K562 (cell line): Measurements from ENCODE around the gene CELSR3. TPM values are rescaled to one million over a fixed set of nuclear protein-coding genes. Genes with fewer than 3 reads are reported as not detected.
A peak's percentile ranks its signal among the peaks of the same experiment; 100 is the strongest.

Experiments used
- ATAC-seq: fragments of 200-7000 bp; cut with Tn5 transposase; 3 replicates; pipeline ENCODE4 v1.9.1; 2020; ENCODE audit warnings: moderate library complexity
- BruUV-seq: library from RNA; stranded (reverse); fragments of 400-500 nt; replicated peaks from 2 replicates; lab custom pipeline; 2021; lab: Mats Ljungman, UMichigan
- CTCF ChIA-PET: fragments of 300-600 bp; formaldehyde crosslinking; extraction: SDS; loops from one replicate; lab custom pipeline; 2021; ENCODE audit warnings: low intra/inter-chr PET ratio; lab: Yijun Ruan, JAX
- POLR2A ChIA-PET: fragments of 300-600, 350-650 bp; sonication (Branson Sonifier 250); formaldehyde crosslinking; extraction: SDS; loops from one replicate; lab custom pipeline; 2021; ENCODE audit warnings: antibody characterized with exemption, inconsistent platforms; lab: Yijun Ruan, JAX
- DNase-seq, 4 experiments: peaks; one replicate each; pipeline versions ENCODE4 v3.0.0 to v3.0.0-alpha.2; 2011 to 2018; ENCODE audit warnings: low spot score in 3 of 4, mixed read lengths in 3 of 4; ENCODE audit errors: extremely low read depth in 1 of 4
- FAIRE-seq: peaks from 2 replicates; lab custom pipeline; 2011; peaks lifted over from hg19 to GRCh38; lab: Jason Lieb, UNC
- H2AFZ ChIP-seq: 2 replicates; pipeline ENCODE4 v1.6.0; 2011; ENCODE audit warnings: low read depth, low read length, control low read depth, inconsistent platforms
- H3K27ac ChIP-seq: fragments of 200-600 bp; 3 replicates; pipeline ENCODE4 v1.8.0; 2011; ENCODE audit warnings: low read depth, mild to moderate bottlenecking, control low read depth, inconsistent platforms, low read length, moderate library complexity, mixed read lengths; ENCODE audit errors: extremely low read depth
- H3K27me3 ChIP-seq, 2 experiments: fragments of 300-600 bp in 1 of 2; 2 replicates in 1 of 2; 3 replicates in 1 of 2; pipeline versions ENCODE4 v1.6.0 to v1.8.0; 2011; ENCODE audit warnings: inconsistent platforms in 2 of 2, low read length in 2 of 2, mild to moderate bottlenecking in 1 of 2, mixed read lengths in 1 of 2, moderate library complexity in 1 of 2; ENCODE audit not compliant: control insufficient read depth in 2 of 2, insufficient read depth in 2 of 2
- H3K36me3 ChIP-seq: fragments of 300-600 bp; 3 replicates; pipeline ENCODE4 v1.8.0; 2011; ENCODE audit warnings: mild to moderate bottlenecking, low read length, inconsistent platforms; ENCODE audit not compliant: control insufficient read depth, insufficient read depth
- H3K4me1 ChIP-seq, 2 experiments: fragments of 200-600 bp in 1 of 2; replicated peaks in 1 of 2; 2 replicates in 1 of 2; 3 replicates in 1 of 2; pipeline versions ENCODE4 v1.5.1 to v1.8.0; 2011; ENCODE audit warnings: inconsistent platforms in 2 of 2, low read length in 2 of 2, mild to moderate bottlenecking in 1 of 2, mixed read lengths in 1 of 2, moderate library complexity in 1 of 2; ENCODE audit not compliant: control insufficient read depth in 2 of 2, insufficient read depth in 2 of 2
- H3K4me2 ChIP-seq: 2 replicates; pipeline ENCODE4 v1.6.1; 2011; ENCODE audit warnings: low read length, control low read depth, inconsistent platforms, mixed read lengths; ENCODE audit not compliant: insufficient read depth
- H3K4me3 ChIP-seq: fragments of 200-600 bp; sonication (generic), shearing (Covaris generic); 2 replicates; pipeline ENCODE4 v1.5.1; 2016; ENCODE audit warnings: control low read depth, inconsistent platforms
- H3K79me2 ChIP-seq: fragments of 200-600 bp; 3 replicates; pipeline ENCODE4 v1.8.0; 2011; ENCODE audit warnings: low read length, inconsistent platforms; ENCODE audit not compliant: control insufficient read depth, insufficient read depth
- H3K9ac ChIP-seq, 2 experiments: 2 replicates each; pipeline versions ENCODE4 v1.6.0 to v1.6.1; 2011; ENCODE audit warnings: low read depth in 2 of 2, low read length in 2 of 2, control low read depth in 1 of 2, inconsistent platforms in 1 of 2, mild to moderate bottlenecking in 1 of 2, mixed read lengths in 1 of 2; ENCODE audit not compliant: insufficient read depth in 1 of 2
- H3K9me1 ChIP-seq: one replicate; pipeline ENCODE4 v1.6.0; 2011; ENCODE audit warnings: inconsistent platforms, mild to moderate bottlenecking, low read length, moderate library complexity; ENCODE audit not compliant: control insufficient read depth, insufficient read depth
- H3K9me3 ChIP-seq: replicated peaks from 2 replicates; pipeline ENCODE4 v1.5.1; 2011; ENCODE audit warnings: low read depth, low read length, inconsistent platforms; ENCODE audit not compliant: control insufficient read depth, insufficient read depth
- H4K20me1 ChIP-seq: replicated peaks from 2 replicates; pipeline ENCODE4 v1.6.1; 2011; ENCODE audit warnings: low read length, inconsistent platforms, mixed read lengths; ENCODE audit not compliant: control insufficient read depth, insufficient read depth
- GABPB1 ChIP-seq: sonication (generic); formaldehyde crosslinking; IDR thresholded peaks from 2 replicates; pipeline ENCODE4 v1.8.0; 2022; ENCODE audit warnings: mild to moderate bottlenecking, missing genetic modification reagents
- KHSRP ChIP-seq: fragments of 450-650 bp; IDR thresholded peaks from 2 replicates; pipeline ENCODE4 v1.6.1; 2017
- SMAD3 ChIP-seq: fragments of 450-650 bp; formaldehyde crosslinking; conservative IDR thresholded peaks from 2 replicates; pipeline ENCODE4 v1.4.0; 2020; ENCODE audit warnings: mild to moderate bottlenecking
- TAF7 ChIP-seq: fragments of 450-650 bp; IDR thresholded peaks from 2 replicates; pipeline ENCODE4 v1.6.1; 2016; ENCODE audit warnings: missing genetic modification characterization, missing compliant biosample characterization
- ZFP1 ChIP-seq: fragments of 450-650 bp; formaldehyde crosslinking; IDR thresholded peaks from 2 replicates; pipeline ENCODE4 v1.4.0; 2020; ENCODE audit warnings: mild to moderate bottlenecking, mixed read lengths
- ZZZ3 ChIP-seq: fragments of 450-650 bp; IDR thresholded peaks from 2 replicates; pipeline ENCODE4 v1.6.1; 2016; ENCODE audit warnings: antibody characterized with exemption, mild to moderate bottlenecking, moderate library complexity
- WGBS: fragments of 100-300 bp; shearing (Covaris generic); methylation state at CpG from one replicate; pipeline ENCODE4 v1.1.6; 2016; ENCODE audit warnings: low coverage, mixed read lengths; ENCODE audit not compliant: insufficient coverage; ENCODE audit errors: missing lambda C conversion rate; 5-methylcytosine and 5-hydroxymethylcytosine counted together
- in situ Hi-C: fragments of 300-500 bp; cut with MboI; formaldehyde crosslinking; loops from 4 replicates; pipeline ENCODE4 v1.15.0; 2018; ENCODE audit warnings: inconsistent platforms, mixed read lengths
- intact Hi-C: fragments of 100-400 bp; cut with micrococcal nuclease; formaldehyde crosslinking; loops from 2 replicates; pipeline ENCODE4 v1.14.2; 2022
- polyA plus RNA-seq, 8 experiments: library from polyadenylated mRNA; depleted of rRNA in 4 of 8; stranded (reverse) in 5 of 8; unstranded in 3 of 8; fragments of >200 nt; fragmentation: Nextera tagmentation in 2 of 8; fragmentation: Illumina TruSeq in 1 of 8; extraction: Ambion mirVana in 2 of 8; extraction: Trizol in 1 of 8; gene quantifications; 2 replicates each; pipeline versions ENCODE4 v1.2.1 to v1.2.3, GENCODE V29; 2011 to 2014; ENCODE audit warnings: inconsistent platforms in 1 of 8, missing spikeins in 1 of 8
- total RNA-seq, 7 experiments: library from RNA; depleted of rRNA in 6 of 7; stranded (reverse); fragments of >200 nt in 6 of 7; fragmentation: Illumina TruSeq in 2 of 7; extraction: Trizol in 2 of 7; gene quantifications; 2 replicates each; pipeline versions ENCODE4 v1.2.1 to v1.2.3, GENCODE V29; 2011 to 2021; ENCODE audit warnings: low replicate concordance in 1 of 7
- TF ChIP-seq, protein P1 (sequence below): fragments of 450-650 bp; formaldehyde crosslinking; conservative IDR thresholded peaks from 2 replicates; pipeline ENCODE4 v1.4.0; 2022; ENCODE audit warnings: mild to moderate bottlenecking, missing genetic modification characterization
- TF ChIP-seq, protein P2 (sequence below): fragments of 450-650 bp; formaldehyde crosslinking; IDR thresholded peaks from 2 replicates; pipeline ENCODE4 v1.4.0; 2020; ENCODE audit warnings: mild to moderate bottlenecking

CELSR3 gene
- total and polyA plus RNA-seq, 9 of the 15 experiments (the other 6 are each of a cell fraction or from before 2014, with no cell fraction given): 0.10 to 2.7 (median 0.76) TPM

DNA sequence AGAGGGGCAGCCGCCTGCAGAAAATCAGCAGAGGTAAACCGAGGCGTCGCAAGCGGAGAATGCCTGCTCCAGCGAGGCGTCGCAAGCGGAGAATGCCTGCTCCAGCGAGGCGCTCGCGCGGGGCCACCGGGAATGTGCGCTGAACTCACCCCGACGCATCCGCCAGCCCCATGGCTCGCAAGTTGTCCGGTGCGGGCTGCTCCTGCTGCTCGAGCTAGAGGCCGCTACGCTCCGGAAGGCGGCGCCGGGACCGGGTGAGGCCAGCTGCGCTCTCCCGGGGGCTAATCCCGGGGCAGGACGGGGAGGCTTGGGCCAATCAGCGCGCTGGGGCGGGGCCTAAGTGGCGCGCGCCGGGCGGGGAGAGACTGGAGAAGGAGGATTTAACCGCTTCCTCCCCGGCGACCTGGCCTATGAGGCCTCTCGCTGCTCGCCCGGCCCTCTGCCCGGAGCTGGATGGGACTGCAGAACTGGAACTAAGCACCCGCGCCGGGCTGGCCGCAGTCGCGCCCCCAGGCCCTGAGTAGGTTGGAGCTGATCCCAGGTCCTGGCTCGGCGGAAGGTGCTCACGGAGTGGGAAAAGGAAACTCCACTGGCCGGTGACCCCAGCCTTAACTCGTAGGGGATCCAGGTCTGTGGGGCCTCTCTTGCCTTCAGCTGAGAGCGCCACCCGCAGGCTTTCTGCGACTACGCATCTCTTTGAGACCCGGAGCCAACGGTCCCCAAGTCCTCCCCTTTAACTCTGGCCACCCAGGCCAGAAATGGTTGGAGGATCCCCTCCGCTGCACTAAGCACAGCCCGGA, 27.3 kb downstream of the CELSR3 start, which contains the start of gene SLC26A6 (continued):
- TF ChIP-seq GABPB1 (CRISPR knock-in tag): peak; percentile 66; the same call in 1 of the 2 replicates
- TF ChIP-seq, protein P1, sequence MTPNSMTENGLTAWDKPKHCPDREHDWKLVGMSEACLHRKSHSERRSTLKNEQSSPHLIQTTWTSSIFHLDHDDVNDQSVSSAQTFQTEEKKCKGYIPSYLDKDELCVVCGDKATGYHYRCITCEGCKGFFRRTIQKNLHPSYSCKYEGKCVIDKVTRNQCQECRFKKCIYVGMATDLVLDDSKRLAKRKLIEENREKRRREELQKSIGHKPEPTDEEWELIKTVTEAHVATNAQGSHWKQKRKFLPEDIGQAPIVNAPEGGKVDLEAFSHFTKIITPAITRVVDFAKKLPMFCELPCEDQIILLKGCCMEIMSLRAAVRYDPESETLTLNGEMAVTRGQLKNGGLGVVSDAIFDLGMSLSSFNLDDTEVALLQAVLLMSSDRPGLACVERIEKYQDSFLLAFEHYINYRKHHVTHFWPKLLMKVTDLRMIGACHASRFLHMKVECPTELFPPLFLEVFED (CRISPR knock-in tag): no peak
- no peak for TF ChIP-seq TAF7 (tag)

DNA sequence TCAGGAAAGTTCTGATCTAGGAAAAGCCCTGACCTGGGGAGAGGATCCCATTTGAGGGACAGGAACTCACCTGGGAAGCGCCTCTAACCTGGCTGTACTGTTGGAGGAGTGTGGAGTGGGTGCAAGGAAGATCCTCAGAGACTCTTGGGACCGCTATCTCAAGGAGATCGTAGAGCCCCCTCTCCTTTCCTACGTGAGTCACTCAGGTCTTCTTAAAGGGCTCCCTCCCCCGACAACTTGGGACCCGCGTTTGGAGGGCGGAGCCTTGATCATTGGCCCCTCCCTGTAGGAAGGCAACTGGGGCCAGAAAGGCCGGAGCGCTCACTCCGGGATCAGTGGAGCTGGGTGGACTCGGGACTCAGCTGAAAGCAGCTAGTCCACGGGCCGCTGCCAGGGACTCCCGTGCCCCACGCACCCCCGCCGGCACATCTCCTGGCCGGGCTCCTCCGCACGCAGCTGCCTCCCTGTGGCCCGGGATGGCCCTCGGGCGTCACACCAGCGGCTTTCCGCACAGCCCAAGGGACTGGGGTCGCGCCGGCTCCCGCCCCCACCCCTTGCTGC, 27.9 kb downstream of the CELSR3 start:
- ChIA-PET POLR2A (interaction anchor here (0.6 to 3.0 kb wide), 13 partner anchors 11 to 485 kb away, joined by 3 to 23 read pairs (median 5); no protein-coding TSS in a partner anchor), CTCF (interaction anchor here (0.7 kb wide), 1 partner anchor 50 kb away, joined by 3 read pairs; no protein-coding TSS in a partner anchor)
- peak overlapping the region; percentile 91 for H3K4me3 ChIP-seq
- H3K27me3 ChIP-seq: no peaks in the 10 kb centered on the region
- peak overlapping the region; percentile 64 for H2AFZ ChIP-seq
- H3K36me3 ChIP-seq: peaks cover 37% of the 10 kb centered on the region; the same call in 1 of the 3 replicates
- peaks cover 6 to 37% of the 10 kb centered on the region in 2 experiments; a peak in 4 of 5 replicates for H3K4me1 ChIP-seq
- intact Hi-C loops (loop anchor here (5.0 kb wide), 1 partner anchor 77 kb away; the partner anchor contains the start of gene PFKFB4), in situ Hi-C loops (no loop called here)
- WGBS: 15% methylated on average over 4 of the region's 30 CpGs
- FAIRE-seq (peak; percentile 85), ATAC-seq (peak; percentile 80), DNase-seq (peak; percentile 80 to 86 (median 82))
- H3K9me3 ChIP-seq: no peaks in the 10 kb centered on the region
- peak overlapping the region; percentile 70 to 95 for H3K9ac ChIP-seq
- H3K27ac ChIP-seq: peak overlapping the region; percentile 53
- peak overlapping the region; percentile 81 for H3K4me2 ChIP-seq
- H4K20me1 ChIP-seq: no peaks in the 10 kb centered on the region
- BruUV-seq: TSS peak; percentile 53
- peaks cover 11% of the 10 kb centered on the region for H3K79me2 ChIP-seq
- peaks cover 4% of the 10 kb centered on the region for H3K9me1 ChIP-seq
- TF ChIP-seq, protein P2, sequence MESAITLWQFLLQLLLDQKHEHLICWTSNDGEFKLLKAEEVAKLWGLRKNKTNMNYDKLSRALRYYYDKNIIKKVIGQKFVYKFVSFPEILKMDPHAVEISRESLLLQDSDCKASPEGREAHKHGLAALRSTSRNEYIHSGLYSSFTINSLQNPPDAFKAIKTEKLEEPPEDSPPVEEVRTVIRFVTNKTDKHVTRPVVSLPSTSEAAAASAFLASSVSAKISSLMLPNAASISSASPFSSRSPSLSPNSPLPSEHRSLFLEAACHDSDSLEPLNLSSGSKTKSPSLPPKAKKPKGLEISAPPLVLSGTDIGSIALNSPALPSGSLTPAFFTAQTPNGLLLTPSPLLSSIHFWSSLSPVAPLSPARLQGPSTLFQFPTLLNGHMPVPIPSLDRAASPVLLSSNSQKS (CRISPR knock-in tag): no peak
- no peak for TF ChIP-seq SMAD3 (CRISPR knock-in tag)
- TF ChIP-seq KHSRP: no peak
- no peak for TF ChIP-seq ZZZ3
- no peak for TF ChIP-seq ZFP1 (CRISPR knock-in tag)
